HL-60 (cell line): ENCODE results near the gene PARVB.

ENCODE experiments used
- DNase-seq, 2 experiments: peaks; one replicate each; pipeline ENCODE4 v3.0.0-alpha.2; 2010 to 2020; ENCODE audit warnings: low read depth in 1 of 2, low spot score in 1 of 2
- H3K27ac ChIP-seq: fragments of 250-450 bp; sonication (Bioruptor Pico); replicated peaks from 2 replicates; pipeline ENCODE4 v1.5.1; 2020; ENCODE audit warnings: mild to moderate bottlenecking, moderate library complexity
- H3K27me3 ChIP-seq: fragments of 250-450 bp; sonication (Bioruptor Pico); 2 replicates; pipeline ENCODE4 v1.5.1; 2021; ENCODE audit warnings: mild to moderate bottlenecking, moderate library complexity; ENCODE audit not compliant: insufficient read depth, poor library complexity, severe bottlenecking
- H3K4me3 ChIP-seq: replicated peaks from 2 replicates; pipeline ENCODE4 v1.5.1; 2011; ENCODE audit warnings: mild to moderate bottlenecking, control low read depth, low read length; ENCODE audit not compliant: insufficient read depth
- CTCF ChIP-seq: IDR thresholded peaks from one replicate; pipeline ENCODE4 v1.5.1; 2011; ENCODE audit warnings: low read length, control low read depth, inconsistent platforms; ENCODE audit not compliant: insufficient read depth
- GABPA ChIP-seq: IDR thresholded peaks from 2 replicates; pipeline ENCODE4 v1.6.1; 2012; ENCODE audit warnings: low read depth
- POLR2AphosphoS5 ChIP-seq: IDR thresholded peaks from 2 replicates; pipeline ENCODE4 v1.6.1; 2012; ENCODE audit warnings: low read depth
- REST ChIP-seq: IDR thresholded peaks from 2 replicates; pipeline ENCODE4 v1.6.1; 2012; ENCODE audit warnings: low read depth; ENCODE audit not compliant: insufficient replicate concordance
- SPI1 ChIP-seq: IDR thresholded peaks from 2 replicates; pipeline ENCODE4 v1.6.1; 2012; ENCODE audit warnings: low read depth, mild to moderate bottlenecking, borderline replicate concordance

The PARVB gene

GRCh38 chr22:43992331-43992821 lies 31.7 kb upstream of the PARVB start:
- H3K4me3 ChIP-seq: no peak overlapping the region
- no peak overlapping the region for H3K27ac ChIP-seq

GRCh38 chr22:43993072-43993760 lies 30.9 kb upstream of the PARVB start:
- no peak overlapping the region for H3K27ac ChIP-seq
- no peak for TF ChIP-seq GABPA
- no peak for TF ChIP-seq REST
- TF ChIP-seq POLR2AphosphoS5: no peak
- peak; percentile 32; the same call in 1 of the 2 replicates for TF ChIP-seq SPI1
- peak; percentile 94 for TF ChIP-seq CTCF
- peak; percentile 20 to 46 for DNase-seq

More at GRCh38 chr22:43992331-43992821, 31.7 kb upstream of the PARVB start:
- DNase-seq: no peak
- no peak for TF ChIP-seq REST
- no peak for TF ChIP-seq CTCF
- TF ChIP-seq GABPA: no peak
- TF ChIP-seq SPI1: no peak
- TF ChIP-seq POLR2AphosphoS5: no peak
- H3K27me3 ChIP-seq: no peaks in the 10 kb centered on the region

GRCh38 chr22:43994006-43994405 lies 30.1 kb upstream of the PARVB start:
- H3K27me3 ChIP-seq: no peaks in the 10 kb centered on the region
- DNase-seq: no peak
- no peak for TF ChIP-seq REST
- no peak overlapping the region for H3K4me3 ChIP-seq
- H3K27ac ChIP-seq: peak overlapping the region; percentile 5; the same call in 1 of the 2 replicates

More at GRCh38 chr22:43993072-43993760, 30.9 kb upstream of the PARVB start:
- no peak overlapping the region for H3K4me3 ChIP-seq
- no peaks in the 10 kb centered on the region for H3K27me3 ChIP-seq
